Measurements from ENCODE around the gene C3orf20.

DNA sequence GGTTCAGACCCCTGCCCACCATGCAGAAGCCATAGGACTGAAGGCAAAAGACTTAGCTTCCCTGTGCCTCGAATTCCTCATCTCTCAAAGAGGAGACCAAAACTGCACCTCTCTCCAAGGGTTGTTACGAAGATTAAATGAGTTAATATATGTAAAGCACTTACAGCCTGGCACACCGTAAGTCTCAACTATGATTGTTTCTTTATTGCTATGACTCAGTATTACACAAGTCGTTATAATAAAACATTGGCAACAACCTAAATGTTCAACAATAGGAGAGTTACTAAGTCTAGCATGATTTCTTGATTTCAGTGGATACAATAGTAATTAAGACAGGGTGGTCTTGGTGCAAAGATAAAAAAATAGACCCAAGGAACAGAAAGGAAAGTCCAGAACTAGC lies 124.2 kb downstream of the C3orf20 start:
- TF ChIP-seq, protein P1, sequence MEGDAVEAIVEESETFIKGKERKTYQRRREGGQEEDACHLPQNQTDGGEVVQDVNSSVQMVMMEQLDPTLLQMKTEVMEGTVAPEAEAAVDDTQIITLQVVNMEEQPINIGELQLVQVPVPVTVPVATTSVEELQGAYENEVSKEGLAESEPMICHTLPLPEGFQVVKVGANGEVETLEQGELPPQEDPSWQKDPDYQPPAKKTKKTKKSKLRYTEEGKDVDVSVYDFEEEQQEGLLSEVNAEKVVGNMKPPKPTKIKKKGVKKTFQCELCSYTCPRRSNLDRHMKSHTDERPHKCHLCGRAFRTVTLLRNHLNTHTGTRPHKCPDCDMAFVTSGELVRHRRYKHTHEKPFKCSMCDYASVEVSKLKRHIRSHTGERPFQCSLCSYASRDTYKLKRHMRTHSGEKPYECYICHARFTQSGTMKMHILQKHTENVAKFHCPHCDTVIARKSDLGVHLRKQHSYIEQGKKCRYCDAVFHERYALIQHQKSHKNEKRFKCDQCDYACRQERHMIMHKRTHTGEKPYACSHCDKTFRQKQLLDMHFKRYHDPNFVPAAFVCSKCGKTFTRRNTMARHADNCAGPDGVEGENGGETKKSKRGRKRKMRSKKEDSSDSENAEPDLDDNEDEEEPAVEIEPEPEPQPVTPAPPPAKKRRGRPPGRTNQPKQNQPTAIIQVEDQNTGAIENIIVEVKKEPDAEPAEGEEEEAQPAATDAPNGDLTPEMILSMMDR (IDR thresholded peaks at IDR 0.05) = no peak
- TF ChIP-seq POLR2AphosphoS5 (IDR thresholded peaks at IDR 0.05) (no peak), POLR2A (IDR thresholded peaks at IDR 0.05) (no peak), EP300 (IDR thresholded peaks at IDR 0.05) (no peak)

Measured in sigmoid colon (tissue), 4 donors.